HUES6 (cell line): ENCODE data around the gene TIGD6.

ENCODE experiments used
- H3K27ac ChIP-seq: 2 replicates; pipeline ENCODE4 v1.7.0; 2013; ENCODE audit warnings: low read depth, mild to moderate bottlenecking, low read length, inconsistent platforms
- H3K27me3 ChIP-seq: 2 replicates; pipeline ENCODE4 v1.6.1; 2013; ENCODE audit warnings: low read length; ENCODE audit not compliant: control insufficient read depth, insufficient read depth
- H3K36me3 ChIP-seq: 2 replicates; pipeline ENCODE4 v1.6.1; 2013; ENCODE audit warnings: low read length; ENCODE audit not compliant: control insufficient read depth, insufficient read depth
- H3K4me1 ChIP-seq: 2 replicates; pipeline ENCODE4 v1.6.1; 2013; ENCODE audit warnings: low read length; ENCODE audit not compliant: control insufficient read depth, insufficient read depth
- H3K4me3 ChIP-seq: 2 replicates; pipeline ENCODE4 v1.5.1; 2013; ENCODE audit warnings: low read depth, low read length
- H3K9ac ChIP-seq: one replicate; pipeline ENCODE4 v1.6.1; 2013; ENCODE audit warnings: mild to moderate bottlenecking, low read length
- H3K9me3 ChIP-seq: 2 replicates; pipeline ENCODE4 v1.6.1; 2013; ENCODE audit warnings: low read depth, low read length; ENCODE audit not compliant: control insufficient read depth, insufficient read depth

Gene TIGD6

DNA sequence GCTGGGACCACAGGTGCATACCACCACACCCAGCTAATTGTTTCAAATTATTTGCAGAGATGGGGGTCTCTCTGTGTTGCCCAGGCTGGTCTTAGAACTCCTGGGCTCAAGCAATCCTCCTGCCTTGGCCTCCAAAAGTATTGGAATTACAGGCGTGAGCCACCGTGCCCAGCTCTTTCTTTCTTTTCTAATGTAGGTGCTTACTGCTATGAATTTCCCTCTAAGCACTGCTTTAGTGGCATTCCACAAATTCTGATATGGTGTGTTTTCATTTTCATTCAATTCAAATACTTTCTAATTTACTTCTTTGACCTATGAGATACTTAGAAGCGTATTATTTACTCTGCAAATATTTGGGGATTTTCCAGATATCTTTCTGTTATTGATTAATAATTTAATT lies 15.0 kb upstream of the TIGD6 start:
- Histone ChIP-seq H3K27ac (no peak overlapping the region), H3K4me3 (no peak overlapping the region), H3K36me3 (peaks cover 96% of the 10 kb centered on the region), H3K9me3 (peaks cover 10% of the 10 kb centered on the region), H3K27me3 (no peaks in the 10 kb centered on the region), H3K9ac (no peak overlapping the region), H3K4me1 (no peaks in the 10 kb centered on the region; the same call in 1 of the 2 replicates)

DNA sequence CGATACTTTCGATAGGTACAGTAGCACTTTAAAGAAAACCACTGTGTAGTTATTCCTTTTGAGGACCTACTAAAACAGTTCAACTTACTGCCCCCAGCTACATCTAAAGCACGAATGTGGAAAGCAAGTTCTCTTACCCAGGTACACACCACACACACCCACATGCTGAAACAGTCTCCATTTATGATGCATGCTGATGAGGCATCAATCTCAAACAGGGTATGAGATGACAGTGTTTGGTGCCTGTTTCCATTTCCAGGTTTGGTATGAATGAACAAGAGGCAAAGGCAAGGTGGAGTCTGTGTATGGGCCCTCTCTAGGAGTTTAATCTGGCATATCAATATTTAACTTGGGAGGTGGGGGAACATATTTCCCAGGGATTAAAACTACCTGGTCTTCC lies 14.0 kb upstream of the TIGD6 start:
- H3K4me1 ChIP-seq: no peaks in the 10 kb centered on the region
- H3K9me3 ChIP-seq: peaks cover 10% of the 10 kb centered on the region
- no peak overlapping the region for H3K4me3 ChIP-seq
- no peaks in the 10 kb centered on the region for H3K27me3 ChIP-seq
- no peak overlapping the region for H3K27ac ChIP-seq
- no peak overlapping the region for H3K9ac ChIP-seq
- H3K36me3 ChIP-seq: peaks cover 96% of the 10 kb centered on the region

GRCh38 chr5:150013931-150014330 lies 13.5 kb upstream of the TIGD6 start:
- peaks cover 96% of the 10 kb centered on the region for H3K36me3 ChIP-seq
- no peaks in the 10 kb centered on the region for H3K27me3 ChIP-seq
- no peaks in the 10 kb centered on the region for H3K4me1 ChIP-seq
- H3K9me3 ChIP-seq: peaks cover 10% of the 10 kb centered on the region
- no peak overlapping the region for H3K27ac ChIP-seq
- no peak overlapping the region for H3K9ac ChIP-seq
- no peak overlapping the region for H3K4me3 ChIP-seq

GRCh38 chr5:150009671-150010387 lies 9.4 kb upstream of the TIGD6 start:
- Histone ChIP-seq H3K9me3 (no peaks in the 10 kb centered on the region), H3K27me3 (no peaks in the 10 kb centered on the region), H3K36me3 (peaks cover 90% of the 10 kb centered on the region), H3K27ac (no peak overlapping the region), H3K9ac (no peak overlapping the region), H3K4me1 (no peaks in the 10 kb centered on the region), H3K4me3 (no peak overlapping the region)

DNA sequence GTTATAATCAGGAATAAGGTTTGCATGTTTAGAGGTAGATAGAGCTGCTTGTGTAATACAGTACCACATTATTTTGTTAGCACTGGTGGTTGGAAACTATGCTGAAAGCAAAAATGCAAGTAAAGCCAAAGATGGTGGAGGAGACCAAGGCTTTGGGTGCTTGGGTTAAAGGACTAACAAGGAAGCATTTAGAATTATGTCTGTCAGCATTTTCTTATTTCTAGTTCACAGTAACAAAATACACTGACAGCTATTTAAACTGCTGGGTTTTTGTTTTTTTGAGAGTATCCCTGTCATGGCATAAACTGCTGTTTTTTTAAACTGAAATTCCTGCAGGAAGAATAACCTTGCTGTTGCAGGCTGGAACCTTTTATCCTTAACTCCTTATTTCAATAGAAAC lies 6.6 kb upstream of the TIGD6 start:
- Histone ChIP-seq H3K4me3 (no peak overlapping the region), H3K4me1 (peaks cover 3% of the 10 kb centered on the region; the same call in 1 of the 2 replicates), H3K9me3 (no peaks in the 10 kb centered on the region), H3K27me3 (no peaks in the 10 kb centered on the region), H3K9ac (no peak overlapping the region), H3K27ac (no peak overlapping the region), H3K36me3 (peaks cover 67% of the 10 kb centered on the region)

- Histone ChIP-seq H3K27me3 (no peaks in the 10 kb centered on the region), H3K4me1 (peaks cover 5% of the 10 kb centered on the region; the same call in 1 of the 2 replicates), H3K9ac (no peak overlapping the region), H3K27ac (no peak overlapping the region), H3K4me3 (no peak overlapping the region), H3K9me3 (no peaks in the 10 kb centered on the region), H3K36me3 (peaks cover 63% of the 10 kb centered on the region)
Observed at GRCh38 chr5:150006318-150006717, 5.9 kb upstream of the TIGD6 start.

- H3K9me3 ChIP-seq: no peaks in the 10 kb centered on the region
- H3K4me1 ChIP-seq: peaks cover 12% of the 10 kb centered on the region
- peak overlapping the region; percentile 81 for H3K4me3 ChIP-seq
- H3K27me3 ChIP-seq: no peaks in the 10 kb centered on the region
- no peak overlapping the region for H3K27ac ChIP-seq
- H3K36me3 ChIP-seq: peaks cover 19% of the 10 kb centered on the region
- H3K9ac ChIP-seq: peak overlapping the region; percentile 93
Observed at GRCh38 chr5:150001660-150002486, 1.4 kb upstream of the TIGD6 start.

DNA sequence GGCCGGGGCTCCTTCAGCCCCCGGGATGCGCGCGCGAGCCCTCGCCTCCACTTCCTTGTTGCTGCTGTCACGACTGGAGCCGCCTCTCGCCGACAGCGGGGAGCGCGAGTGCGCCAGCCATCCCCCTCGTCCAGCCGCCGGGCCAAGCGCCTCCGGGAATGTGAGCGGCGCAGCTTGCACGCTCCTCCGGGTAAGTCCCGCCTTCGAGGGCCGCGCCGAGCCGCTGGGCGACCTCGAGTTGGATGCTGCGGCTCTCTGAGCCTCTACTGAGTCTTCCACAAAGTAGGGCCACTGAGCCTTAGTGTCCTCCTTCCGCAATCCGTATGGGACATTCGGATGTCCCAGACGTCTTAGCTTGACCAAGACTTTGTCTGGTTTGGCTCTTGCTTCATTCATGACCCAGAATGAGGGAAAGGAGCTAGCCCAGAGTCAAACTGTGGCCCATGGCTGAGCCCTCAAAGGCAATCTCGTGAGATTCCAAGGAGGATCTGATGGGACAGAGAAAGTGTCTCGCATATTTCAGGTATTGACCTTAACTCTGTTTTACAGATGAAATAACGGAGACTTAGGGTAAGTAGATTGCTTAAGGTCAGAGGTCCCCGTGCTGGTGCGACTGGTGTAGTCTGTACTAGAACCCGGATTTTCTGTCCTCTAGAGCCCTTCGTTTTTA lies 671 bp upstream of the TIGD6 start:
- Histone ChIP-seq H3K27ac (peak overlapping the region; percentile 65; the same call in 1 of the 2 replicates), H3K9me3 (no peaks in the 10 kb centered on the region), H3K9ac (peak overlapping the region; percentile 93), H3K27me3 (no peaks in the 10 kb centered on the region), H3K4me1 (peaks cover 12% of the 10 kb centered on the region), H3K36me3 (peaks cover 12% of the 10 kb centered on the region), H3K4me3 (peak overlapping the region; percentile 81)

DNA sequence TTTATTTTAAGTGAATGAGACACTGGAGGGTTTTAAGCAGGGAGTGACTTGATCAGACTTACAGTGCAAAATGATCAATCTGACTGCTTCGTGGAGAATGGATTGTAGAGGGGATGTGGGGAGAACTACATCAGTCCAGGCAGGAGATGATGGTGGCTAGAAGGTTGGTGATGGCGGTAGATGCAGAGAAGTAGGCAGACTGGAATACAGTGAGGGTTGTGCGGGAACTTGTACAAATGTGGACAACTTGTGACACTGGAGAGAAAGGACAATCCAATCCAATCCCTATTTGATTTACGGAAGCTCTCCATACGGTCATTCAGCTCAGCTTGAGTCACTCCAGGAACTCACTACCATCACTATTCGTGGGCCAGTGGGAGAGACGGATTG lies 593 bp downstream of the TIGD6 start:
- Histone ChIP-seq H3K27me3 (no peaks in the 10 kb centered on the region), H3K9ac (peak overlapping the region; percentile 79), H3K9me3 (no peaks in the 10 kb centered on the region), H3K36me3 (peaks cover 12% of the 10 kb centered on the region), H3K27ac (0 out of 2 replicates have a peak overlapping the region, but pooled peaks have one; percentile 65), H3K4me3 (peak overlapping the region; percentile 81), H3K4me1 (peaks cover 12% of the 10 kb centered on the region)

DNA sequence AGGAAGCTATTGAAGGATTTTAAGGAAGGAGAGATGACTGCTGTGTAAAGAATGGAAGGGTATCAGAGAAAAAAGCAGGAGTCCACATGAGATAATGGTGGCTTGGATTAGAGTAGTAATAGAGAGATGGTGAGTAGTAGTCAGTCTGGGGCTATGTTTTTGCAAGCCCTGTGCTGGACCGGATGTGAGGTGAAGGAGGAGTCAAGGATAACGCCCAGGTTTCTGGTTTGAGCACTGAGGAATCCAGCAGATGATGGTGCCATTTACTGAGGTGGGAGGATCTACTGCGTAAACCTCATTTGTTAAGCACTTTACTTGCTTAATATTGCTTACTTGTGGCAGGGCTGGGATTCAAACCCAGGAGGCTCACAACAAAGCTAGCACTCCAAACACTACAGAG lies 1.1 kb downstream of the TIGD6 start:
- Histone ChIP-seq H3K4me1 (peaks cover 12% of the 10 kb centered on the region), H3K4me3 (peak overlapping the region; percentile 81), H3K9me3 (no peaks in the 10 kb centered on the region), H3K27me3 (no peaks in the 10 kb centered on the region), H3K9ac (no peak overlapping the region), H3K36me3 (peaks cover 8% of the 10 kb centered on the region), H3K27ac (no peak overlapping the region)

- Histone ChIP-seq H3K9ac (no peak overlapping the region), H3K36me3 (peaks cover 8% of the 10 kb centered on the region), H3K27ac (no peak overlapping the region), H3K4me1 (peaks cover 12% of the 10 kb centered on the region), H3K9me3 (no peaks in the 10 kb centered on the region), H3K27me3 (no peaks in the 10 kb centered on the region), H3K4me3 (no peak overlapping the region)
Observed at GRCh38 chr5:149998281-149998680, 2.2 kb downstream of the TIGD6 start.
